SH-SY5Y (cell line): ENCODE measurements around the gene TSPAN13.

Source experiments
- GATA2 ChIP-seq: IDR thresholded peaks from 2 replicates; pipeline ENCODE4 v1.6.1; 2011; ENCODE audit warnings: mild to moderate bottlenecking, low read depth, low read length
- GATA3 ChIP-seq: IDR thresholded peaks from 2 replicates; pipeline ENCODE4 v1.6.1; 2011; ENCODE audit warnings: low read depth, mild to moderate bottlenecking, low read length, moderate library complexity

- TF ChIP-seq GATA3, result no peak
- no peak for TF ChIP-seq GATA2
These were observed 32.7 kb downstream of the TSPAN13 start for GRCh38 chr7:16786257-16786656.
